Thoracic aorta (tissue), 2 donors: ENCODE measurements around the gene IL10. TPM values are rescaled to one million over a fixed set of nuclear protein-coding genes. Genes with fewer than 3 reads are reported as not detected.

Experiments used
- ATAC-seq: fragments of 150-250 bp; one replicate; pipeline ENCODE4 v1.8.0; 2017; ENCODE audit warnings: low read depth; ENCODE audit not compliant: insufficient number of reproducible peaks, low FRiP score
- DNase-seq: peaks from one replicate; pipeline ENCODE4 v3.0.0-alpha.2; 2020; ENCODE audit warnings: low spot score
- H3K27ac ChIP-seq, 2 donors: fragments of 200-600 bp; sonication (generic); 1 replicate in 1 of 2; 2 replicates in 1 of 2; pipeline ENCODE4 v1.5.1; 2016; ENCODE audit warnings: mild to moderate bottlenecking in 2 of 2, moderate library complexity in 2 of 2
- H3K27me3 ChIP-seq: fragments of 200-600 bp; sonication (generic); replicated peaks from 2 replicates; pipeline ENCODE4 v1.6.0; 2016; ENCODE audit warnings: mild to moderate bottlenecking; ENCODE audit not compliant: insufficient read depth
- H3K36me3 ChIP-seq: fragments of 200-600 bp; sonication (generic); one replicate; pipeline ENCODE4 v1.5.1; 2016
- H3K4me1 ChIP-seq, 2 donors: fragments of 200-600 bp; sonication (generic); 1 replicate in 1 of 2; 2 replicates in 1 of 2; pipeline versions ENCODE4 v1.5.1 to v1.6.0; 2016; ENCODE audit warnings: low read depth in 2 of 2, mild to moderate bottlenecking in 1 of 2; ENCODE audit not compliant: control insufficient read depth in 1 of 2
- H3K4me3 ChIP-seq: fragments of 200-600 bp; sonication (generic); 2 replicates; pipeline ENCODE4 v1.5.1; 2016; ENCODE audit warnings: mild to moderate bottlenecking
- H3K9me3 ChIP-seq: fragments of 200-600 bp; sonication (generic); 2 replicates; pipeline ENCODE4 v1.5.1; 2016
- total RNA-seq, 2 donors: library from RNA; depleted of rRNA; stranded (reverse); fragments of >200 nt; gene quantifications; one replicate each; pipeline versions ENCODE4 v1.1.0 to v1.2.3, GENCODE V29; 2016
- TF ChIP-seq, protein P1 (sequence below): fragments of 200-600 bp; sonication (generic); IDR thresholded peaks from one replicate; pipeline ENCODE4 v1.5.1; 2019; ENCODE audit warnings: antibody characterized with exemption

IL10 gene
- total RNA-seq, 2 donors from 2014 or later = 19.8 to 40.9 TPM

DNA sequence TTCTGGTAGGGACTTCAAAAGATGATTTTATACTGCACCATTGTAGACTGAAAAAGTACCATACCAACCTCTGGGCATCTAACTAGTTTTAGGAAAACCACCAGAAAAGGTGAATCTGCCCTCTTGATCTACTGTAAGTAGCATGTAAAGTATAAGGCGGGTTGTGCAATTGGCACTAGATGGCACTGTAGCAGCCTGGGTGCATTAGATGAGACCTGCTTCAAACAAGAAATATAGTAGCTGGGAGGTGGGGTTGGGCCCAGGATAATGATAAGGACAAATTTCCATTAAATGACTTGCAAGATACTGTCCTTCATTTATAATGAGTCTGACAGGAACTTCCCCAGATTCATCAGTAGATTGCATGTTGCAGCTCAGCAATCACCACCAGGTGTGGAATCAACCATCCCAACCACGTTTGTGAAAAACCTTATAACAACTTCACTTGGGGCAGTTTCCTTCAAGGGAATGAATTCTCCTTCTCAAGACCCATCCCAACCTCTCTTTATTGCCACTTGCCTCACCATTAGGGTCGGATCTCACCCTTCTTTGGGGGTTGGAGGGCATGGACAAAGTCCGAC, 37.3 kb upstream of the IL10 start:
- no peak for DNase-seq
- Histone ChIP-seq H3K4me1 (no peaks in the 10 kb centered on the region), H3K4me3 (no peak overlapping the region), H3K27ac (no peak overlapping the region), H3K9me3 (peaks cover 5% of the 10 kb centered on the region), H3K27me3 (no peaks in the 10 kb centered on the region), H3K36me3 (no peaks in the 10 kb centered on the region)
- no peak for ATAC-seq
- TF ChIP-seq, protein P1, sequence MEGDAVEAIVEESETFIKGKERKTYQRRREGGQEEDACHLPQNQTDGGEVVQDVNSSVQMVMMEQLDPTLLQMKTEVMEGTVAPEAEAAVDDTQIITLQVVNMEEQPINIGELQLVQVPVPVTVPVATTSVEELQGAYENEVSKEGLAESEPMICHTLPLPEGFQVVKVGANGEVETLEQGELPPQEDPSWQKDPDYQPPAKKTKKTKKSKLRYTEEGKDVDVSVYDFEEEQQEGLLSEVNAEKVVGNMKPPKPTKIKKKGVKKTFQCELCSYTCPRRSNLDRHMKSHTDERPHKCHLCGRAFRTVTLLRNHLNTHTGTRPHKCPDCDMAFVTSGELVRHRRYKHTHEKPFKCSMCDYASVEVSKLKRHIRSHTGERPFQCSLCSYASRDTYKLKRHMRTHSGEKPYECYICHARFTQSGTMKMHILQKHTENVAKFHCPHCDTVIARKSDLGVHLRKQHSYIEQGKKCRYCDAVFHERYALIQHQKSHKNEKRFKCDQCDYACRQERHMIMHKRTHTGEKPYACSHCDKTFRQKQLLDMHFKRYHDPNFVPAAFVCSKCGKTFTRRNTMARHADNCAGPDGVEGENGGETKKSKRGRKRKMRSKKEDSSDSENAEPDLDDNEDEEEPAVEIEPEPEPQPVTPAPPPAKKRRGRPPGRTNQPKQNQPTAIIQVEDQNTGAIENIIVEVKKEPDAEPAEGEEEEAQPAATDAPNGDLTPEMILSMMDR = no peak

DNA sequence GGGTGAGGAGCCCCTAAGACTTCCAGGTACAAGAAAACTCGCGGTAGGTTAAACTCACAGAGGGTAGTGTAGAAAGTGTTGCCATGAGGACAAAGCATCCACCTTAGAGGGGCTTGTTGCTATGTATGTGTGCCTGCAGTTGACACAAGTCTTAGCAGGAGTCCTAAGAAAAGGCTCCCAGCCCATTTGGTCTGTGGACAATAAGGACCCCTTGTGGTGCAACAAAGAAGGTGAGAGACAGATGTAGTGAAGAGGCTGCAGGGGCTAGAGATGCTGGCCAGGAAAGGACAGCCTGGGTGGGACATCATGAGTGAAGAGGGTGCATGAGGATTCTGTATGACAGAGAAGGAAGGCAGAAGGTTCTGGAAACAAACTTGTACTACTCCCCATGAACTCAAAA, 36.3 kb upstream of the IL10 start:
- Histone ChIP-seq H3K4me3 (no peak overlapping the region), H3K36me3 (no peaks in the 10 kb centered on the region), H3K9me3 (peaks cover 5% of the 10 kb centered on the region), H3K27me3 (no peaks in the 10 kb centered on the region), H3K27ac (no peak overlapping the region), H3K4me1 (no peaks in the 10 kb centered on the region)
- TF ChIP-seq, protein P1 = peak; percentile 32
- peak; percentile 49 for ATAC-seq
- DNase-seq = no peak

DNA sequence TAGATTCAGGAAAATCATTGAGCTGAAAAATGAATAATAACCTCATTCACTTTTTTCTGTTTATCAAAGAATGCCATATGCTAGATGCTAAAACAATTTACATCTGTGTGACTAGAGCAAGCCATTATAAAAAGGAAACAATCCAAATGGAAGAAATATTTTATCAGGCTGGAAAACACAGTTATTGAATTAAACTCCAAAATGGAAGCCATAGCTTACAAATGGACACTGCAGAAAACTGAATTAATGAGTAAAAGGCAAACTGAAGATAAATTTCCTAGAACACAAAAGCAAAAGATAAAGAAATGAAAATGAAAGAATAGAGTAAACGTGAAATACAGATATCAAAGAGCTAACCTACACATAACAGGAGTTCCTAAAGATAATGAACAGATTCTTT, 33.1 kb upstream of the IL10 start:
- DNase-seq = no peak
- Histone ChIP-seq H3K9me3 (no peaks in the 10 kb centered on the region), H3K27ac (no peak overlapping the region), H3K27me3 (no peaks in the 10 kb centered on the region), H3K36me3 (no peaks in the 10 kb centered on the region), H3K4me1 (no peaks in the 10 kb centered on the region), H3K4me3 (no peak overlapping the region)
- TF ChIP-seq, protein P1 = no peak
- no peak for ATAC-seq

DNA sequence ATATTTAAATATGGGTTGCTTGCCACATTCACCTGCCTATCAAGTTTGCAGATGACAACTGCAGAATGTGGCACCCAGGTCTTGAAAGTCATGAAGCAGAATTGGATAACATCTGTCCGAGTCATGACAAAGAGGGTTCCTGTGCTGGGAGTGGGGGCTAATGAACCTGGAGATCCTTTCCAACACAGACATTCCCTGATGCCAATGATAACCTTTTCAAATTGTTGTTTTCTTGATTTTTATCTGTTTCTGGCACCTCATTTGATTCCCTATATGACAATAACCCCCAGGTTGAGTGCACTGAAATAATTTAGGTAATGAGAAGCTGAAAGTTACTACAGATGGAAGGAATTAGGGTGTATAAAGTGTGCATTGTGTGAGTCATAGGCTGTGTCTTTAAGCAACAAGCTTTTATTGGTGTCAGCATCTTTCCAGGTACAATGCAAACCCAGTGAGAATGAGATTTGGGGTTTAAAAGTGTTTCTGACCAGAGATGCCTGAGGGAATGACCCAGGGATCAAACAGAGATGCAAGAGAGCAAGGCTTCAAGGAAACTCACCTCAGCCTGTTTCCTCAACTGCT, 32.0 kb upstream of the IL10 start:
- Histone ChIP-seq H3K4me1 (no peaks in the 10 kb centered on the region), H3K36me3 (no peaks in the 10 kb centered on the region), H3K4me3 (no peak overlapping the region), H3K9me3 (no peaks in the 10 kb centered on the region), H3K27ac (no peak overlapping the region), H3K27me3 (no peaks in the 10 kb centered on the region)
- TF ChIP-seq, protein P1 = no peak
- no peak for ATAC-seq
- no peak for DNase-seq

DNA sequence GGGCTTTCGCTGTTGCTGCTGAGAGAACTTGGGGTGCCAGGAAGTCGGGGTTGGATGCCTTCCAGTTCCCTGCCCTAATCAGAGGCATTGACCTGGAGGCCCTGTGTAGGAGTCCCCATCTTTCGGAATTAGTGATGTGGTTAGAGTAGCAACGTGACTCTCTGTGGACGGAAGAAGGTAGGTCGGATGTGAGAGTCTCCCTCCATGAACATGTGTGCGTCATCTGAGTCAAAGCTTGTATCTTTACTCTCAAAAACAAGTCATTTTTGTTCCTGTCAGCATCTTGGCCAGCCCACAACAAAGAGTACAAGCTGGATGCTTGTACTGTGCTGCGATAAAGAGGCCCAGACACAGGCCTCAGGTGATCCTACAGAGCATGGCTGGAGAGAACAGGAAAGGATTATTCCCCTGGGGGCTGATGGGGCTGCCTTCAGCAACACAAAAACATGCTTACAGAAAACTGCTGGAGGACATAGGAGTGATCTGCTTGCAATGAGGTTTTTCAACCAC, 31.0 kb upstream of the IL10 start:
- Histone ChIP-seq H3K27me3 (no peaks in the 10 kb centered on the region), H3K4me1 (no peaks in the 10 kb centered on the region), H3K9me3 (no peaks in the 10 kb centered on the region), H3K4me3 (no peak overlapping the region), H3K27ac (no peak overlapping the region), H3K36me3 (no peaks in the 10 kb centered on the region)
- ATAC-seq (no peak), DNase-seq (no peak)
- TF ChIP-seq, protein P1 = no peak
